Esophagus (tissue), 2 donors: ENCODE data around the gene HYAL1. TPM values are rescaled to one million over a fixed set of nuclear protein-coding genes. Genes with fewer than 3 reads are reported as not detected.

Source experiments
- H3K27ac ChIP-seq, 2 donors: one replicate each; pipeline ENCODE4 v1.5.1; 2013; ENCODE audit warnings: low read depth in 2 of 2, mild to moderate bottlenecking in 2 of 2, inconsistent platforms in 1 of 2, low read length in 1 of 2, moderate library complexity in 1 of 2
- H3K27me3 ChIP-seq, 2 donors: one replicate each; pipeline ENCODE4 v1.6.1; 2013; ENCODE audit warnings: low read length in 2 of 2, control low read depth in 1 of 2, mild to moderate bottlenecking in 1 of 2; ENCODE audit not compliant: insufficient read depth in 2 of 2, control insufficient read depth in 1 of 2
- H3K36me3 ChIP-seq, 2 donors: one replicate each; pipeline ENCODE4 v1.6.1; 2013; ENCODE audit warnings: low read length in 1 of 2; ENCODE audit not compliant: control insufficient read depth in 2 of 2, insufficient read depth in 2 of 2
- H3K4me1 ChIP-seq, 2 donors: one replicate each; pipeline ENCODE4 v1.6.1; 2013; ENCODE audit warnings: low read length in 1 of 2; ENCODE audit not compliant: control insufficient read depth in 2 of 2, insufficient read depth in 2 of 2
- H3K4me3 ChIP-seq, 2 donors: one replicate each; pipeline ENCODE4 v1.5.1; 2013; ENCODE audit warnings: low read length in 2 of 2, mild to moderate bottlenecking in 2 of 2, low read depth in 1 of 2, moderate library complexity in 1 of 2
- H3K9me3 ChIP-seq, 2 donors: one replicate each; pipeline ENCODE4 v1.6.1; 2013; ENCODE audit warnings: mild to moderate bottlenecking in 2 of 2, low read depth in 1 of 2, low read length in 1 of 2, moderate library complexity in 1 of 2; ENCODE audit not compliant: control insufficient read depth in 2 of 2, insufficient read depth in 1 of 2
- WGBS, 2 donors: extraction: QIAGEN DNeasy Blood & Tissue Kit; methylation state at CpG; one replicate each; pipeline ENCODE4 v1.1.7; 2013; 5-methylcytosine and 5-hydroxymethylcytosine counted together
- polyA plus RNA-seq, 2 donors: library from polyadenylated mRNA; stranded (reverse); fragments of 200-250 nt; gene quantifications; one replicate each; pipeline ENCODE4 v1.2.3, GENCODE V29; 2013
- donor health status: healthy with polysubstance abuse.
- donor health status: Bipolar disorder and iron deficiency.

The HYAL1 gene
- polyA plus RNA-seq, 2 donors, result 3.2 to 4.2 TPM

DNA sequence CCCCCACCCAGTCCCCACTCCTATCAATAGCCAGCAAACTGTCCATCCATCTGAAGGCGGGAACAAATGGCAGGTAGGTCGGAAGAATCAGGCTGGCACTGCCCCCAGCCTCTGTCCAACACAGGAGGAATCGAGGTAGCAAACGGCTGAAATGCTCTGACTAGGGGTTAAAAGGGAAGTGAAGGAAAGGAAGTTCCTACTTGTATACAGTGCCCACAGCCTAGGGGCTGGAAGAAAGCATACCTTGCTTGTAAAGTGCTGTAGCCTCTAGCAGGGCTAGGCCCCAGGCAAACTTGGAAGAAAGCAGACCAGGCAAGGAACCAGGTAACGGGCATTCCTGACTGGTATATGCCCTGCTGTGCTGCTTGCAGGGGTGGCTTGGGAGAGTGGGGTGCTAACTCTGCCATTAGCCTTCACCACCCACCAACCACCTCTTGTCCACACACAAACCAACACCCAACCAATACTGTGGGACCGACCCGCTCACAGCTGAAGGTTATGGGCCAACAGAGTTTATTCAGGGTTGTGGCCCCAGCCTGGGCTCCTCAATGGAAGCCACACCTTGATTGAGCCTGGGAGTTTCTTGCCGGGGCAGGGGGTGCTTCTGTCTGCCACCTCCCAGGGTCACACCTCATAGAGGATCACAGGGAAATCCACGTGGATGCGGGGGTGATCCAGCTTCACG, 22.3 kb upstream of the HYAL1 start:
- peaks cover 6 to 15% of the 10 kb centered on the region in 2 donors for H3K36me3 ChIP-seq
- no peak overlapping the region for H3K4me3 ChIP-seq
- WGBS, 2 donors, result 84 to 85% methylated on average over 11 of the region's 11 CpGs
- H3K4me1 ChIP-seq, result peaks cover 0 to 9% of the 10 kb centered on the region in 2 donors
- H3K27ac ChIP-seq, result peak overlapping the region in 1 of 2 donors; percentile 47
- peaks cover 0 to 2% of the 10 kb centered on the region in 2 donors for H3K9me3 ChIP-seq
- no peaks in the 10 kb centered on the region for H3K27me3 ChIP-seq

DNA sequence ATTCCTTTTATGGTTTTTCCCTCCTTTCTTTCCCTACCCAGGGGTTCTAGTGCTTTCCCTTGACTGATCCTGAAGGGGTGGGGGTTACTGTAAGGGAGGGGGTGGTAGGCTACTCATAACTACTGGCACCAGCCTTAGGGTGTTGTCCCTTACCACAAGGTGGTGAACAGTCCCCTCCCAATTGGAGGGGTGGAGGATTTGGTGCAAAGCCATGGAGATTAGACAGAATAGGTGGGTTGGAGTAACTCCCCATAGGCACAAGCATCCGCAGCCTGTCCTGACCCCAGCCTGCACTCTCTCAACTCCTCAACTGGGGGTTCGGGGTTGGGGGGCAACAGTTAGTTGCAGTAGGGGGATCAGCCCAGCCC, 21.7 kb upstream of the HYAL1 start:
- peak overlapping the region in 1 of 2 donors; percentile 47 for H3K27ac ChIP-seq
- H3K4me3 ChIP-seq, result no peak overlapping the region
- peaks cover 0 to 13% of the 10 kb centered on the region in 2 donors for H3K4me1 ChIP-seq
- no peaks in the 10 kb centered on the region for H3K27me3 ChIP-seq
- no peaks in the 10 kb centered on the region for H3K9me3 ChIP-seq
- WGBS, 2 donors, result 73 to 88% methylated on average over 2 of the region's 2 CpGs
- H3K36me3 ChIP-seq, result peaks cover 1 to 10% of the 10 kb centered on the region in 2 donors

DNA sequence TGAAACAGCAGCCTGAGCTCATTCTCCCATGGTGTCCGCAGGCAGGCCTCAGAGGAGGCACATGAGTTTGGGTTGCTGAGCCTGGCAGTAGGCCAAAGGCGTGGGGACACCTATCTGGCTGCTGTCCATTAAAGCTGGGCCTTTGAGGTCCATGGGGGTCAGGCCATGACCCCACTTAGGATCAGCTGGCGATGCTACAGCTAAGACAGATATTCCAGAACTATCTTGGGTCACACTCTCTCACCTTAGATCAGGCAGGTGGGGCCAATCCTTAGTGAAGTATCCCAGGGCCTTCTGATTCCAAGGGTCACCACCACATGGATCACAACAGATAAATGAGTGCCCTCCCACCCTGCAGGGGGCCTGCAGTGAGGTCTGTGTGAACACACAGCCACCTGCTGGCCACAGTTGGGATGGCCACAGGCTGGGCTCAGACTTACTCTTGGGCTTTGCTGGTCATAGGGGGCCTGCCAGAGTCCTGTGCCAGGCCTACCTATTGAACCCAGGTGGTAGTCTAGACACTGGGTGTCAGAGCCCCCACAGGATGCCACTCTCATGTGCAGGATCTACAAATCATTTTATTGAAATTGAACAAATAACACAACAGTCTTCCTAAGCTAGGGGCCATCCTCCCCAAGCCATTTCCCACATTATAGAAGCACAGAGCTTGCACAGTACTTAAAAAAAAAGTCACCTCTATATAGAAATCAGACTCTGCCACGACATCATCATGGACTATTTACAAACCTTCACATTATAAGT, 21.2 kb upstream of the HYAL1 start:
- no peaks in the 10 kb centered on the region for H3K9me3 ChIP-seq
- H3K36me3 ChIP-seq, result peaks cover 0 to 9% of the 10 kb centered on the region in 2 donors
- WGBS, 2 donors, result 41 to 50% methylated on average over 4 of the region's 4 CpGs
- H3K4me1 ChIP-seq, result peaks cover 0 to 19% of the 10 kb centered on the region in 2 donors
- no peak overlapping the region for H3K4me3 ChIP-seq
- peak overlapping the region; percentile 31 to 83 for H3K27ac ChIP-seq
- H3K27me3 ChIP-seq, result no peaks in the 10 kb centered on the region

DNA sequence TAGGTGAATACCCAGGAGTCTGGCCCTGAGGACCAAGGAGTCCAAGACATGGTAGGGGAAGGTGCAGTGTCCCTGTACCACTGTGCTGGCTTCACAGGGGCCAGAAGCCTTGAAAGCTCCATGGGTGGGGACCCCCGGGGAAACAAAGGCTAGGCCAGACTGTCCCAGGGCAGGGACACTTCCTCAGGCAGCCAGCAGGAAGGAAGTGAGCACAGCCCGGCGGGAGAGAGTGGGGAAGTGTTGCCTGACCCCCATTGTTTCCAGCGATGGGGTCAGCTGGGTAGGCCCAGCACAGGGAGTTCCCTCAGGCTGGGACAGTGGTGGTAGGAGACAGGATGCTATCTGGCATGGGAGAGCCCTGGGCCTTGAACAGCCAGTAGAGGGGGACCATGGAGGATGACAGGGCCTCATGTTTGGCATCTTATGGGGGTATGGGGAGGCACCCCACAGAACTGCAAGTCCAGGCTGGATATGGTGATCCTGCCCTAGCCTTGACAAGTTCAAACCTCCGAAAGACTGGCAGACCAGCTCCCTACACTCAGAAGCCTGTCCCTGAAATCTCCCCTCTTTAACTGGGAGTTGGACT, 20.3 kb upstream of the HYAL1 start:
- Histone ChIP-seq H3K27me3 (no peaks in the 10 kb centered on the region), H3K9me3 (no peaks in the 10 kb centered on the region), H3K4me1 (peaks cover 0 to 25% of the 10 kb centered on the region in 2 donors), H3K27ac (peak overlapping the region; percentile 53 to 83), H3K4me3 (no peak overlapping the region), H3K36me3 (peaks cover 0 to 12% of the 10 kb centered on the region in 2 donors)
- 54 to 63% methylated on average over 5 of the region's 5 CpGs for WGBS, 2 donors

DNA sequence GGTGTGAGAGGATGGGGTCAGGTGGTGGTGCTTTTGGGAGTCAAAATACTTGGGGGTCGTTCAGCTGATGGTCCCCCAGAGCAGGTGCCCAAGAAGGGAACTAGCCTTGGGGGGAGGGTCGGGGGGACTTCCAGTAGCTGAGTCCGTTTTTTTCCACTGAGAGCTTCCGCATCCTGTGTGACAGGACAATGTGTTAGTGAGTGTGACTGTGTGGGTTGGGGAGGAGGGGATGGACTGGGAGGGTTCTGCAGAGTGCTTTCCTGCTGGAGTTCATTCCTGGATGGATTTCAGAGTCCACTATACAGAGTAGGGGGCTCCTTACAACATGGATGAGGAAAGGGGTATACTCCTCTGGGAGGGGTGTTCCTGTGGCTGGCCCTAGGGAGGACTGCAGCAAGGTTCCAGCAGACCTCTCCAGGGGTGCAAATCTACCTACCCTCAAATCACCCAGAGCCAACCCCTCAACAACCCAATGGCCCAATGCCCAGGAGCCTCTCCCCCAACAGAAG, 19.8 kb upstream of the HYAL1 start:
- Histone ChIP-seq H3K4me3 (no peak overlapping the region), H3K27ac (peak overlapping the region; percentile 82 to 83), H3K4me1 (peaks cover 0 to 30% of the 10 kb centered on the region in 2 donors), H3K9me3 (no peaks in the 10 kb centered on the region), H3K27me3 (no peaks in the 10 kb centered on the region), H3K36me3 (peaks cover 0 to 17% of the 10 kb centered on the region in 2 donors)
- 56 to 60% methylated on average over 4 of the region's 4 CpGs for WGBS, 2 donors

DNA sequence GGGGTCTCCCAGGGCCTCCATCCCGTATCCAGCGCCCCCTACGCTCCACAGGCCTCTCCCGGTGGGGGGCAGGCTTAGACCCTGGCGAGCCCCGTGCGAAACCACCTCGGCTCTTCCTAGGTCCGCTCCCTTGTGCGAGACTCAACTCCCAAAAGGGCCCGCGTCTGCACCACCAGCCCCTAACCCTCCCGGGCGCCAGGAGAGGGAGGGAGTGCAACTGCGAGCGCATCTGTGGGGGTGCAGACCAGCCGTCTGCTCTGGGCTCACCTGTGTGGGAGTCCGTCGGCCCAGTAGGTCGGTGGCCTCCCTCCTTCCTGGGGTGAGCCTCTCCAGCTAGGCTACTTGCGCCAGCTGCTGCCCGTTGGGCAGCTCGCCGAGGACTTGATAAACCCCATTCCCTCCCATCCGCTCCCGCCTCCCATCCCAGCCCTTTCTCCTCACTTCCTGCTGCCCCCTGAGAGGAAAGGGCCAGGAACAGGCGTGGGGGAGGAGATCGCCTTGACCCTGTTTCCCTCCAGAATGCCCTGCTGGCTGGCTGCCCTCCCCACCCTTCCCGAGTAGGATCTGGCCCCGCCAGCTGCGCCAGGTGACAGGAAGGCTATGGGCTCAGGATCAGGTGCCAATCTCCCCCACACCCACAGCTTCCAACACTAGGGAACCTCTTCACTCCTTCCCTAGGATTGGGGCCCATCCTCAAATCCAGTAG, 19.2 kb upstream of the HYAL1 start, which contains the start of gene HYAL2:
Gene HYAL2 (minus strand): TSS at position 360 of the 706 bp plus-strand sequence. CDS start 2,256 bp downstream, outside the sequence.
- Histone ChIP-seq H3K27me3 (no peaks in the 10 kb centered on the region), H3K4me1 (peaks cover 0 to 34% of the 10 kb centered on the region in 2 donors), H3K36me3 (peaks cover 0 to 19% of the 10 kb centered on the region in 2 donors), H3K4me3 (peak within 1 kb of the TSS; percentile 67 to 83), H3K27ac (peak within 1 kb of the TSS; percentile 82 to 89), H3K9me3 (no peaks in the 10 kb centered on the region)
- WGBS, 2 donors, result 51 to 57% methylated on average over 28 to 31 of the region's 31 CpGs

DNA sequence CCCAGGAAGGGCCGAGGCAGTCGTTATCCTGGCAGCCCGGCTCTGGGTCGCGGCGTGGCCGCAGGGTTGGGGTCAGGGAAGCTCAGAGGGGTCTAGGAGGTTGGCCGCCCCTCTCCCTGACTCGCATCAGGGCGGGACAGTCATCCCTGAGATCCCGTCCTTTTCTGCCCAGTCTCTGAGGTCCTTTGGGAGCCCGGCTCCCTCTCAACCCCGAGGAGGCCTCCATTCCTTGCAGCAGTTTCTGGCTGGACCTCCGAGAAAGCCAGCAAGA, 18.7 kb upstream of the HYAL1 start:
- peaks cover 0 to 34% of the 10 kb centered on the region in 2 donors for H3K4me1 ChIP-seq
- WGBS, 2 donors, result 26 to 44% methylated on average over 13 to 14 of the region's 14 CpGs
- H3K27ac ChIP-seq, result peak overlapping the region; percentile 82
- no peaks in the 10 kb centered on the region for H3K27me3 ChIP-seq
- peaks cover 0 to 19% of the 10 kb centered on the region in 2 donors for H3K36me3 ChIP-seq
- peak overlapping the region; percentile 67 to 83 for H3K4me3 ChIP-seq
- no peaks in the 10 kb centered on the region for H3K9me3 ChIP-seq

DNA sequence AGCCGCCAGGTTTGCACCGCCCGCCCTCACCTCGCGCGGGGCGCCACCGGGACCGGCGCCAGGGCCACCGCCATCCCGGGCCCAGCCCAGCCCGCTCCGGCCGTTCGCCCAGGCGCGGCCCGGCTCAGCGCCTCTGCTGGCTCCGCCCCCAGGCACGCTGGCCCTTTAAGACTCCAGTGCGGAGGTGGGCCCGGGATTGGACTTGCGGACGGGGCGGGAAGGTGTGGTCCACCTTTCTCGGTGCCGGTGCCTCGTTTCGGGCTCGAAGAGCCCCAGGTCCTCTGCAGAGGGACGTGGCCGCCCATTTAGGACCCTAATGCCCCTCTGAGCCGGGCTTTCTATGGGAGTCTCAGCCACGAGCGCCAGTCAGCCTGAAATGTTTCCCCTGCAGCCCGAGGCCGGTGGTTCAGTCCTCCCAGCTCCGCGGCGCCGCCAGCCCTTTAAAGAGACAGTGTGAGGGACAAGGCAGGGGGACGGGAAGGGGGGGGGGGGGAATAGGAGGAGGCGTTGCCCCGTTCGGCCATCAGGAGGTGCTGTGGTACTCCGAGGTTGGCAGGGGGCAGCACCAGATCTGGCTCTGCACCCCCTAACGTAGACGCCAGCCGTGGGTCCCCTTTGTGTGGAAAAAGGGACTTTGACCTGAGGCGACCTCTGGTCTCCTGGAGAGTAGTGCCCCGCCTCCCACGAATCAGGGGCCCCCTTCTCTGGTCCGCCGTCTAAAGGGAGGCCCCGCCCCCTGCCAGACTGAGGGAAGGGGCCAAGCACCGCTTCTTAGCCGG, 18.2 kb upstream of the HYAL1 start:
- Histone ChIP-seq H3K27ac (peak overlapping the region; percentile 82 to 89), H3K4me1 (peaks cover 0 to 32% of the 10 kb centered on the region in 2 donors), H3K4me3 (peak overlapping the region; percentile 67 to 83), H3K27me3 (no peaks in the 10 kb centered on the region), H3K36me3 (peaks cover 0 to 19% of the 10 kb centered on the region in 2 donors), H3K9me3 (no peaks in the 10 kb centered on the region)
- 0 to 1% methylated on average over 51 to 59 of the region's 59 CpGs for WGBS, 2 donors
